Nephron (organoid): ENCODE results near the gene MOV10.

Source experiments
- H3K27ac Mint-ChIP-seq, 3 experiments: 2 replicates each; pipeline ENCODE4 v1.8.0; 2020; ENCODE audit warnings: mixed read lengths in 3 of 3, mild to moderate bottlenecking in 2 of 3, moderate library complexity in 1 of 3
- H3K27me3 Mint-ChIP-seq: 2 replicates; pipeline ENCODE4 v1.8.0; 2021; ENCODE audit warnings: low read depth, mild to moderate bottlenecking, moderate library complexity, mixed read lengths
- H3K36me3 Mint-ChIP-seq: 2 replicates; pipeline ENCODE4 v1.8.0; 2020; ENCODE audit warnings: low read depth, mixed read lengths
- H3K4me1 Mint-ChIP-seq: 2 replicates; pipeline ENCODE4 v1.8.0; 2020; ENCODE audit warnings: mixed read lengths
- H3K4me3 Mint-ChIP-seq, 3 experiments: 2 replicates each; pipeline ENCODE4 v1.8.0; 2020; ENCODE audit warnings: mild to moderate bottlenecking in 3 of 3, mixed read lengths in 3 of 3, moderate library complexity in 2 of 3
- H3K9me3 Mint-ChIP-seq: 2 replicates; pipeline ENCODE4 v1.8.0; 2020; ENCODE audit warnings: mixed read lengths
- CTCF ChIP-seq, 3 experiments: fragments of 200-600 bp; sonication (generic); IDR thresholded peaks; one replicate each; pipeline ENCODE4 v1.5.0; 2021; ENCODE audit warnings: antibody characterized with exemption in 3 of 3; ENCODE audit not compliant: unreplicated experiment in 3 of 3

The MOV10 gene

DNA sequence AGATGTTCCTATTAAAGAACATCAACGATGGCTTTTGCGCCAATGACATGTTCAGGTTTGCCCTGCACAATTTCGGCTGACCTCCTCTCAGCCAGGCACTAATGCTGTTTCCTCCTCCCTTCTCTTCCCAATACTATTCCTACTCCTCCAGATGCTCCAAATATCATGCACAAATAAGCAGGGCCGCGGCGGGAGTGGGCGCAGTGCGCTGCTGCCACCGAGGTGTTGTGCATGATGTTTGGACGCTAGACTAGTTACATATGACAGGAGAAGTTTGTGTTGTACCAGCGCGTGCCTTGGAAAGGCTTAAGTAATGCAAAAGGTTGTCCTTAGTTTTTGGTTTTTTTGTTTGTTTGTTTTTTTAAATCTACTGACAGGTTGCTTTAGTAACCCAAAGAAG lies 73.9 kb downstream of the MOV10 start:
- H3K27me3 Mint-ChIP-seq, result peaks cover 31% of the 10 kb centered on the region
- peaks cover 4% of the 10 kb centered on the region for H3K4me1 Mint-ChIP-seq
- no peak overlapping the region for H3K27ac Mint-ChIP-seq
- no peak for TF ChIP-seq CTCF (IDR thresholded peaks at IDR 0.05; ENCODE audit: unreplicated experiment in 3 of 3)
- peaks cover 6% of the 10 kb centered on the region for H3K9me3 Mint-ChIP-seq
- H3K4me3 Mint-ChIP-seq, result no peak overlapping the region
- no peaks in the 10 kb centered on the region for H3K36me3 Mint-ChIP-seq
